Measurements from ENCODE around the gene NCAPD3.

The NCAPD3 gene

DNA sequence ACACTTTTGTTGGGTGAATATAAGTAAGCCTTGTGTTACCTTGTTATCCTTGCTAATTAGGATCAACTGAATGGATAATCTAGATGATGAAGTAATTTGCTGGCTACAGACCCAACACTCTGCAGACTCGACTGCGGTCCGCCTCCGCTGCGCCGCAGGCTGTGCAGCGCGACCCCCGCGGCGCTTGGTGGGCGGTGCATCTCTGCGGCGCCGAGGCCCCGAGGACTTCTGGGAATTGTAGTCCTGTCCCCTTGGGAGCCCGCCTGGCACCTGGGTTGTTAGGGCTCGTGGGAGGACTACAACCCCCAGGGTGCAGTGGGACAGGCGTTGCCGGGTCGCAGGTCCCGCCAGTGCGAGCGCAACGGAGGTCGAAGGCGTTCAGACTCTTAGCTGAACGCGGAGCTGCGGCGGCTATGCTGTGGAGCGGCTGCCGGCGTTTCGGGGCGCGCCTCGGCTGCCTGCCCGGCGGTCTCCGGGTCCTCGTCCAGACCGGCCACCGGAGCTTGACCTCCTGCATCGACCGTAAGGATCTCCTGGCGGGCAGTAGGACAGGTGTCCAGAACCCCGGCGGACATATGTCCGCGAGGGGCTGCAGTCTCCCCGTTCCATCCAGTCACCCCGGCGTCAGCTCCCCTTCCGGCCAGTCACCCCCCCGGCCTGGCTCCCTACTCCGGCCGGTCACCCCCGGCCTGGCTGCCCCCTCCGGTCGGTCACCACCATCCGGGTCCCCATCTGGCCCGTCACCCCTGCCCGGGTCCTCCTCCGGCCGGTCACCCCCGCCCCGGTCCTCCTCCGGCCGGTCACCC lies 29.6 kb upstream of the NCAPD3 start, which contains the start of the genes ACAD8 and THYN1:
Gene ACAD8 (plus strand): TSS at position 381 of the 806 bp plus-strand sequence. CDS start 33 bp downstream, at position 414.
Gene THYN1 (minus strand): TSS at position 165 of the 806 bp plus-strand sequence. CDS start 470 bp downstream, outside the sequence.
- DNase-seq: peak; percentile 99

GRCh38 chr11:134252346-134253187 lies 28.8 kb upstream of the NCAPD3 start:
- DNase-seq: peak; percentile 69

DNA sequence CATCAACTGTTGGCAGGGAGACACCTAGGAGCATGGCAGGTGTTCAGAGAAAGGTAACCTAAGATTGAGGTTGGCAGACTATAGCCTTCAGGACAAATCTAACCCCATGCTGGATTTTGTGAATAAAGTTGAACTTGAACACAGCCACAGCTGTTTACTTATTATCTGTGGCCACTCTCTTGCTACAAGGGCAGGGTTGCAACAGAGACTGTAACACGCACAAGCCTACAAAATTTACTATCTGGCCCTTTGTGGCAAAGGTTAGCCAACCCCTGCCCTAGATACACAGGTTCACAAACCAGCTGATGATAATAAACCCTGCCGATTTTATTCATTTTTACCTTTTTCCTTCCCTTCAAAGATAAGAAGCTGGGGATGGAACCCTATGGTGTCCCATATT lies 26.9 kb upstream of the NCAPD3 start:
- no peak for DNase-seq

DNA sequence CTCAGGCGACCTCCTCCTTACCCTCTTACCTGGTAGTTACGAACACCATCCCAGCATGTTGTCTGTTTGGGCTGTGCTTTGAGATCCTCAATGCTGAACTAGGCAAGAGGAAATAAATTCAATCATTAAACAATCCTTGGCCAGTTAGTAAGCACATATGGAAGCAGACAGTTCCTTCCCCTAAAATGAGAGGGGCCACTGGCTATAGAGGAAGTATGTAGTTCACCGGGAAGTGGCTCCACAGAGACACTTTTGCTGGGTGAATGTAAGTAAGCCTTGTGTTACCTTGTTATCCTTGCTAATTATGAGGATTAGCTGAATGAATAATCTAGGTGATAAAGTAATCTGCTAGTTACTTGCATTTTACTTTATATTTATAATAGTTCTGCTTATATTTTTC lies 26.5 kb upstream of the NCAPD3 start:
- no peak for DNase-seq

- DNase-seq: no peak
Observed at GRCh38 chr11:134248910-134249480, 25.2 kb upstream of the NCAPD3 start.

DNA sequence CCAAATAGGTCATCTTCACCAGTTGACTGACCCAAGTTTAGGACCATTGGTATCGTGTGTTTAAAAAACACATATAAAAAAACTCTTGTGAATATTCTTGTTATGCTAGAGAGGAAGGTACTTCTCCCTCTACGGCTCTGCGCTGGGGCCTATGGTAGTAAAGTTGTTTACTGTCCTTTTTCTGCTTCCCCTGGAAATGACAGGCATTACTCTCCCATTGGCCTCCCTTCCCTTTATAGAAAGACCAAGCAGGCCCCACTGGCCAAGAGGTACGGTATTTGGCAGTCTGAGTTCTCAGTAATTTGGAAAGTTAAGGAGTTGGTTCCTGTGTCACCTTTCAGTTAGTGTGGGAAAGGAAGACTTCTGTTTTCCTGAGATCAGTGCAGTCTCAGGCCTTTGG lies 22.9 kb upstream of the NCAPD3 start:
- no peak for DNase-seq

DNA sequence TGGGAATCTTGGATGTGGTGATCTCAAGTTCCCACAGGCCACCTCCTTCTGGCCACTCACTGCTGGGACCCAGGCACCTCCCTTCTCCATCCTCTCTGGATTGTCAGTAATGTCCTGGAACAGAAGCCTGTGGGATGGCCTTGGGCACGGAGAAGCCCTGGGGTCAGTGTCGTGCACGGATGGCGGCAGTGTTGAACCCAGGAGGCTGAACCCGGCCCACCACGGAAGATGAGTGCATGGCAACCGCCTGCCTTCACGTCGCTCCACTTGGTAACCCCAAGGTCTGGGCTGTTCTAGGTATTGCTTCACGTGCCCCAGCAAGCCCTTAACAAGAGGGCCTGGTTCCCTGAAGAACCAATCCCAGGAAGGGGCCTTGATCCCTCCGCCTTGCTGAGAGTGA lies 22.3 kb upstream of the NCAPD3 start:
- DNase-seq: no peak

GRCh38 chr11:134245434-134245833 lies 21.7 kb upstream of the NCAPD3 start:
- no peak for DNase-seq

DNA sequence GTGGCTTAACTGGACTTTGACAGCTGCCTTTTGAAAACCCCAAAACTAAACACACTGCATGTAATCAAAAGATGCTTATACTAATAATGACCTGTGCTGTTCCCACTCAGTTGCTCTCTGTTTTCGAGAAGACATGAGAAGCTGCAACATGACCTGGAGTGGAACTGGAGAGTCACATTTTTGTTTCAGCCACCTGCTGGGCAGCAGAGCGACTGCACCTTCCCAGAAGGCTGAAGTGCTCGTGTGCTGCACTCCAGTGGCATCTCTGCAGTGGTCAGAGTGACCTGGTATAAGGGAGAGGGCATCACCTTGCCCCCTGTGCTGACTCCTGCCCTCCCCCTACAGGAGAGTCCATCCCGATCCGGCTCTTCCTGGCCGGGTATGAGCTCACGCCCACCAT lies 20.8 kb upstream of the NCAPD3 start:
- DNase-seq: no peak

DNA sequence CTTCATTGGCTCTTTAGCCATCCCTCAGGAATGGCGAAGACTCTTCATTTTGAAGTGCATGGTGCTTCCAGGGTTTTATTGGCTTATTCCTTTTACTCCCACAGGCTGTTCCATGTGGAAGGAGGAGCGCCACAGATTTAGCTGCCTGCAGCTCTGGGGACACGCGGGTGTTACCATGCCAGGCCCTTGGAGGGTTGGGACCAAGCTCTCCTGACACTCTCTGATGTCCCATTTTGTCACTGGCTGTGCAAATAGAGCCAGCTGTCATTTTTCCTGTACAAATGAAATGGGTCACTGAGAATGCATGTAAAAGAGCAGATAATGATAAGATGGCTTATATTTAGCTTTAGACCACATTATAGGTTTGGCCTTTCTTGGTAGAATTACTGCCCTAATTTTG lies 20.1 kb upstream of the NCAPD3 start:
- no peak for DNase-seq

- no peak for DNase-seq
Observed at GRCh38 chr11:134242376-134242775, 18.6 kb upstream of the NCAPD3 start.

- no peak for DNase-seq
Observed at GRCh38 chr11:134240592-134240991, 16.8 kb upstream of the NCAPD3 start.

- DNase-seq: no peak
Observed at GRCh38 chr11:134238956-134239355, 15.2 kb upstream of the NCAPD3 start.

- no peak for DNase-seq
Observed at GRCh38 chr11:134237557-134237922, 13.8 kb upstream of the NCAPD3 start.

- no peak for DNase-seq
Observed at GRCh38 chr11:134236834-134237556, 13.2 kb upstream of the NCAPD3 start.

DNA sequence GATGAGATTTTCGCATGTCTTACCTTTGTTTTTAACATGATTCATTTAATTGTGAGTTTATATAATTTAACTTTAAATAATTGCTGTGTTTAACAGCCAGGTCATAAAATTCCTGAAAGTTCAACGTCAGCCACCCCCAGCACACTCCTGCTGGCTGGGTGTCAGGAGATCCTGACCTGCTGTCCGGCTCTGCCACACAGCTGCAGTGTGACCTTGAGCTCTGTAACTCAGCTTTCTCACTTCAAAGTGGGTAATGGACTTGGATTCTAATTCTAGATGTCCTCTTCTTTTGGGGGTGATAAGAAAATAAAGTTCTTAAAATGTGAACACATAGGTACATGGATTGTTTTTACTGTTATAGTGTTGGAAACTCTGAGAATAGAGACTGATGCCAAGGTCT lies 11.6 kb upstream of the NCAPD3 start:
- DNase-seq: no peak

DNA sequence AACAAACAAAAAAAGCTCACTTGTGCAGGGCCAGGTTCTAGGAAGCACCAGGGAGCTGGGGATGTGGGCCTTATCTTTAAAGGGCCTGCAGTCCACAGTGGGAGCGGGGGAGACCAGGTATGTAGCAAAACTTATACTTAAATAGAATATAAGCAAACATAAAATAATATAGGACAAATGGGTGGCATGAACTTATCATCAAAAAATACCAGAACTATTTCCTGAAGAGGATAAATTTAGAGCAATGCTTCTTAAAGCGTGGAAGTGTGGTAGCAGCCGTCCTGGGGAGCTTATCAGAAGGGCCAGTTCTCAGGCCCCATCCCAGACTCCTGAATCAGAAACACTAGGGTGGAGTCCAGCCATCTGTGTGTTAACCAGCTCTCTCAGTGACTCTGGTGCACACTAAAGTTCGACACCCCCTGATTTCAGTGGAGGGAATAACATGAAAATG lies 10.0 kb upstream of the NCAPD3 start:
- no peak for DNase-seq

DNA sequence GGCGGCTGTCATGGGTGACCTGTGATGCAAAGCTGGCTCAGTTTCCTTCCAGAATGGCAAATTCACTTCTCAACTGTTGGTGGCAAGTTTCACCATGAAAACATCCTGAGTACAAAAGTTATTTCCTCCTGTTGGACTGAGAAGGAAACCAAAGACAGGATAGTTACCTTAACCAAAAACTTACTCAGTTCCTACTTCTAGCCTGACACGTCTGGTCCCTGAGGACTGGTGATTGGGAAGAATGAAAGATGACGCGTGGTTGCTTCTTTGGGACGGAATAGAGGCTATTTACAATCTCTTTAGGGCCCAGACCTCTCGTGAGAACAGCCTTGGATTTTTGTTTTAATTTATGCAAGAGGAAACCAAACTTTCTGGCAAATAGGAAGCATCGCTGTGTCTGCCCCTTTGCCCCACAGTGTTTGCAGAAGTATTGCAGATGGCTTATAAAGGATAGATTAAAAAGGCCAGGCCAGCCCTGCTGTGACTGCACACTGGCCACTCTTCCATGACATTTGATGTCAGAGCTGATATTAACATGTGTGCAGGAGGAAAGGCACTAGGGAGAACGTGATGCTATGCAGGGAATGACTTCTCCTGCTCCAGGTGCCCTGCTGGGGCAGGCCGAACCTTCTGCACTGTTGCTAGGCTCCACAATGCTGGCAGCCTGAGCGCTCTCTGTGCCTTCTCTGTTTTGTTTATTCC lies 8.3 kb upstream of the NCAPD3 start:
- no peak for DNase-seq

DNA sequence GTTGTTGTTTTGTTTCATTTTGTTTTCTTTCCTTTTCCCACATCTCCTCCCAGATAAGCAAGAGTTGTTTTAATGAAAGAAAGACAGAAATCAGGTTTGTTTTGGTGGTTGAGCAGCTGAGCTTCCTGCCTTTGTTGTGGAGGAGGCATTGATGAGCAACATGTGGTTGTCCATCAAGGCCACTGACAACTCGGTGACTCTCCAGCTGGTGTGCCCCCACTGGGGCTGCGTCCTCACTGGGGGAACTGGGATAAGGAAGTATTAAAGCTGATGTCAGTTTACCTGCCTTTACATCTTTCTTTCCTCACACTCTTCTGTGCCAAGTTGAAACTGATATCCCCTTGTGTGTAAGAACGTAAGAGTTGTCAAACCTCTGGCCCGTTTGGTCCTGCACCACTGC lies 6.6 kb upstream of the NCAPD3 start:
- no peak for DNase-seq

DNA sequence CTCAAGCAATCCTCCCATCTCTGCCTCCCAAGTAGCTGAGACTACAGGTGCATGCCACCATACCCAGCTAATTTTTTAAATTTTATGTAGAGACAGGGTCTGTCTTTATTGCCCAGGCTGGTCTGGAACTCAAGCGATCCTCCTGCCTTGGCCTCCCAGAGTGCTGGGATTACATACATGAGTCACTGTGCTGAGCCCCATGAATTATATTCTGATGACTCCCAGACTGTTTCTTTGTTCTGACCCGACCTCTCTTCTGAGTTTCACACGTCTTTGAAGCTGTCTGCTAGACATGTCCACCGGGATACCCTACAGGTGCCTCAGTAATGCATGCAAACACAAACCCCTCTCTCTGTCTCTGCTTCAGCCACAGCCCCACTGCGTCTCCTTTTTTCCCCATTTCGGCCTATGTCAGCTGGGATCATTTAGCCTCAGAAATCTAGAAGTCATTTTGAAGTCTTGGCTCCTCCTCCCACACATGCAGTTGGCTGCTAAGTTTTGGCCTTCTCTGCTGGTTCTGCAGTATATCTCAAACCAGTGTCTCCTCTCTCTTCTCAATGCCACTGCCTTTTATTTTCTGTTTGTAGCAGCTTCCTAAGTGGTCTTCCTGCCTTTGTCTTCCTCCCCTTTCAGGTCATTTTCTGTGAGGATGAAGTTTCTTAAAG lies 5.5 kb upstream of the NCAPD3 start:
- no peak for DNase-seq

- DNase-seq: no peak
Observed at GRCh38 chr11:134228625-134229024, 4.9 kb upstream of the NCAPD3 start.

All from NCI-H526 treated with DMSO at 0.1 percent for 48 hours (cell line).